Right lobe of liver (tissue), 4 donors: ENCODE results near the gene RASGRP3.

Experiments used
- POLR2A ChIP-seq: fragments of 450-650 bp; IDR thresholded peaks from one replicate; pipeline ENCODE4 v1.6.1; 2017; ENCODE audit warnings: antibody characterized with exemption, mild to moderate bottlenecking
- TF ChIP-seq, protein P1 (sequence below), 4 donors: fragments of 200-600 bp in 3 of 4; fragments of 450-650 bp in 1 of 4; IDR thresholded peaks; one replicate each; pipeline versions ENCODE4 v1.5.1 to v1.8.0; 2016 to 2022; ENCODE audit warnings: antibody characterized with exemption in 4 of 4, mild to moderate bottlenecking in 2 of 4
- donor health status: DM: no; HTN: no; CAD: no.
- donor health status: DM: no; HTN: no; CAD: no.
- donor health status: DM: no; HTN: yes; CAD: no.

DNA sequence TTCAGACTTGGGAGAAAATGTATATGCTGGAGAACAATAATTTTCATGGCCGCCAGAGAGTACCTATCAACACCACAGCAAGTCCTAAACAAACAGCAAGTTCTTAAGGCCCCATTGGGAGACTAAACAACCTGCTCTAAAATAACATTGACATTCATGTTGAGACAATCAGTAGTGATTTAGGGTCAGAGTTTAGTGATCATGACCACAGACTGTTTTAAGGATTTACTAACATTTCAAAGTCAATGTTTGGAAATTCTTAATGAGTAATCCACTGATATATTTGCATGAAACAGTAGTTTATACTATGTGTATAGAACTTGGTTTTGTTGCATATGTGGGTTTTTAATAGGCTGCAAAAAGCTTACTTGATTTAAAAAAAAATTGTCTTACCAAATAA lies 34.7 kb downstream of the RASGRP3 start:
- no peak for TF ChIP-seq POLR2A
- TF ChIP-seq, protein P1, sequence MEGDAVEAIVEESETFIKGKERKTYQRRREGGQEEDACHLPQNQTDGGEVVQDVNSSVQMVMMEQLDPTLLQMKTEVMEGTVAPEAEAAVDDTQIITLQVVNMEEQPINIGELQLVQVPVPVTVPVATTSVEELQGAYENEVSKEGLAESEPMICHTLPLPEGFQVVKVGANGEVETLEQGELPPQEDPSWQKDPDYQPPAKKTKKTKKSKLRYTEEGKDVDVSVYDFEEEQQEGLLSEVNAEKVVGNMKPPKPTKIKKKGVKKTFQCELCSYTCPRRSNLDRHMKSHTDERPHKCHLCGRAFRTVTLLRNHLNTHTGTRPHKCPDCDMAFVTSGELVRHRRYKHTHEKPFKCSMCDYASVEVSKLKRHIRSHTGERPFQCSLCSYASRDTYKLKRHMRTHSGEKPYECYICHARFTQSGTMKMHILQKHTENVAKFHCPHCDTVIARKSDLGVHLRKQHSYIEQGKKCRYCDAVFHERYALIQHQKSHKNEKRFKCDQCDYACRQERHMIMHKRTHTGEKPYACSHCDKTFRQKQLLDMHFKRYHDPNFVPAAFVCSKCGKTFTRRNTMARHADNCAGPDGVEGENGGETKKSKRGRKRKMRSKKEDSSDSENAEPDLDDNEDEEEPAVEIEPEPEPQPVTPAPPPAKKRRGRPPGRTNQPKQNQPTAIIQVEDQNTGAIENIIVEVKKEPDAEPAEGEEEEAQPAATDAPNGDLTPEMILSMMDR (IDR thresholded peaks at IDR 0.05), result no peak
